ENCODE results near the gene SPACDR. TPM values are rescaled to one million over a fixed set of nuclear protein-coding genes. Genes with fewer than 3 reads are reported as not detected.

The SPACDR gene
- total RNA-seq, 1 experiment from 2014 or later = not detected

DNA sequence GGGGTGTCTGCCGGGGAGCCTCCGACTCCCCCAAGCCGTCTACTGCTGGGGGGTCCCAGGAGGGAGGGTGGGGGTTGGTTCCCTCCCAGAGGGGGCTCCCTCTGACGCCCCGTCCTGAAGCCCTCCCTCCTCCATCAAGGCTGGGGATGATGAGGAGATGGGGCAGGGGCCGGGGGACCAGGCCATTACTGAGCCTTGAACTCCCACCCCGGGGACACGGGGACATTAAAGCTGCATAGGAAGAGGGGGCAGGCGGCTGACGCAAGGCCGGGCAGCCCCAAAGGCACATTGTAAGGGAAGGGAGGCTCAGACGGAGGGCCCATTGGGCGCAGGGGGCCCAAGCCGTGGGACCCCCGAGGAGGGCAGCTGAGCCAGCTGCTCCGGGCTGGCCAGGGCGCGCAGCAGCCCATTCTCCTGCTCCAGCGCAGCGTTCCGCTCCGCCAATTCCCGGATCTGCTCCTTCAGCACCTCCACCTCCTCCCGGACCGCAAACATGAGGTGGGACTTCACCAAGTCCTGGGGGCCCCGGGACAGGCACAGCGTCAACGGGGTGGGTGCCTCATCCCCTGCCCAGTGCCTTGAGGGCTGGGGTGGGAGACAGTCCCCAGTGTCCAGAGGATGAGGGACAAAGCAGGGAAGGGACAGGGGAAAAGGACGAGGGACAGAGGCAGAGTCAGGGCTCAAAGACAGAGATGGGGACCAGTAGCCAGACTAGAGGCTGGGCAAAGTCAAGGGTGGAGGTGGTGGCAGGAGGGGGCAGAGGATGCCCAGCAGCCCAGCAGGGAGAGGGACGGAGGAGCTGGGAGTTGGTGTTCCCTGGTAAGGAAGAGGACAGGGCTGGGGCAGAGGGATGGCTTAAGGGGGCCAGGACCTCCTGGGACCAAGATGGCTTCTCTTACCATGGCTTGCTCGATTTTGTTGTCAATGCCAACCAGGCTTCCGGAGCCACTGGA lies 2.9 kb upstream of the SPACDR start:
- peaks cover 10 to 18% of the 10 kb centered on the region in 2 experiments for H3K4me1 Mint-ChIP-seq

More for the DNA sequence above, 2.9 kb upstream of the SPACDR start:
- H3K27me3 Mint-ChIP-seq (ENCODE audit: low read depth) = peaks cover 7% of the 10 kb centered on the region
- Histone ChIP-seq H3T11ph (ENCODE audit: low read length) (no peak overlapping the region), H3K79me1 (ENCODE audit: insufficient read depth, low read depth, low read length, poor library complexity, severe bottlenecking) (no peaks in the 10 kb centered on the region), H3K4me2 (ENCODE audit: insufficient read depth, insufficient read length, low read length) (no peak overlapping the region), H3K79me2 (ENCODE audit: insufficient read depth, low read length) (no peaks in the 10 kb centered on the region), H3K27ac (ENCODE audit: insufficient read length, low read depth, low read length) (no peak overlapping the region), H2BK20ac (ENCODE audit: low read depth, low read length, poor library complexity, severe bottlenecking) (no peak overlapping the region), H3K4ac (ENCODE audit: low read depth, low read length) (no peak overlapping the region), H2AFZ (ENCODE audit: low read length) (no peak overlapping the region), H2BK120ac (ENCODE audit: low read depth, low read length, poor library complexity, severe bottlenecking) (no peak overlapping the region), H3K23ac (ENCODE audit: insufficient read length, low read depth, low read length) (no peak overlapping the region), H4K20me1 (ENCODE audit: control insufficient read depth, insufficient read depth, insufficient read length) (peaks cover 4% of the 10 kb centered on the region), H3K18ac (ENCODE audit: insufficient read length, low read depth, low read length) (no peak overlapping the region), H2BK15ac (ENCODE audit: low read depth, low read length) (no peak overlapping the region), H2BK5ac (ENCODE audit: insufficient read length, low read length) (no peak overlapping the region), H3K4me1 (ENCODE audit: insufficient read depth, low read length) (no peaks in the 10 kb centered on the region), H3K23me2 (ENCODE audit: insufficient read length, low read depth, low read length, poor library complexity, severe bottlenecking) (no peaks in the 10 kb centered on the region), H3K27me3 (ENCODE audit: insufficient read depth, low read length) (no peaks in the 10 kb centered on the region), H4K8ac (replicated peaks; ENCODE audit: insufficient read length, low read depth, low read length) (no peak overlapping the region), H2BK12ac (ENCODE audit: insufficient read length, low read depth, low read length) (no peak overlapping the region), H4K91ac (ENCODE audit: insufficient read length, low read depth, low read length) (no peak overlapping the region), H3K9ac (ENCODE audit: extremely low read depth, insufficient read length, low read length) (no peak overlapping the region), H3K14ac (ENCODE audit: insufficient read depth, low read length) (no peak overlapping the region), H3K9me3 (ENCODE audit: control insufficient read depth, low read depth, low read length) (no peaks in the 10 kb centered on the region), H3K56ac (ENCODE audit: insufficient read length, low read depth, low read length) (no peak overlapping the region), H2AK5ac (ENCODE audit: insufficient read length, low read length) (no peak overlapping the region), H4K5ac (ENCODE audit: insufficient read length, low read depth, low read length) (no peak overlapping the region)
- peaks cover 0 to 3% (median 0%) of the 10 kb centered on the region in 3 experiments; a peak in 1 of 7 replicates for H3K36me3 Mint-ChIP-seq (ENCODE audit: insufficient read depth in 1 of 3, low read depth in 3 of 3)
- no peak overlapping the region for H3K27ac Mint-ChIP-seq
- H3K4me3 Mint-ChIP-seq = no peak overlapping the region
- no peaks in the 10 kb centered on the region for H3K9me3 Mint-ChIP-seq
- DNase-seq = peak; percentile 24
- no CpG with 5 or more reads among the region's 32 CpGs for WGBS (ENCODE audit: extremely low coverage, insufficient read length, low lambda C conversion rate)
- TF ChIP-seq, protein P1, sequence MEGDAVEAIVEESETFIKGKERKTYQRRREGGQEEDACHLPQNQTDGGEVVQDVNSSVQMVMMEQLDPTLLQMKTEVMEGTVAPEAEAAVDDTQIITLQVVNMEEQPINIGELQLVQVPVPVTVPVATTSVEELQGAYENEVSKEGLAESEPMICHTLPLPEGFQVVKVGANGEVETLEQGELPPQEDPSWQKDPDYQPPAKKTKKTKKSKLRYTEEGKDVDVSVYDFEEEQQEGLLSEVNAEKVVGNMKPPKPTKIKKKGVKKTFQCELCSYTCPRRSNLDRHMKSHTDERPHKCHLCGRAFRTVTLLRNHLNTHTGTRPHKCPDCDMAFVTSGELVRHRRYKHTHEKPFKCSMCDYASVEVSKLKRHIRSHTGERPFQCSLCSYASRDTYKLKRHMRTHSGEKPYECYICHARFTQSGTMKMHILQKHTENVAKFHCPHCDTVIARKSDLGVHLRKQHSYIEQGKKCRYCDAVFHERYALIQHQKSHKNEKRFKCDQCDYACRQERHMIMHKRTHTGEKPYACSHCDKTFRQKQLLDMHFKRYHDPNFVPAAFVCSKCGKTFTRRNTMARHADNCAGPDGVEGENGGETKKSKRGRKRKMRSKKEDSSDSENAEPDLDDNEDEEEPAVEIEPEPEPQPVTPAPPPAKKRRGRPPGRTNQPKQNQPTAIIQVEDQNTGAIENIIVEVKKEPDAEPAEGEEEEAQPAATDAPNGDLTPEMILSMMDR (conservative IDR thresholded peaks at IDR 0.05) = no peak

Data from H9 (cell line).